Prostate gland (tissue), 2 donors: ENCODE data around the gene SYTL1. TPM values are rescaled to one million over a fixed set of nuclear protein-coding genes. Genes with fewer than 3 reads are reported as not detected.

ENCODE experiments used
- DNase-seq: peaks from one replicate; pipeline ENCODE4 v3.0.0-alpha.2; 2019; ENCODE audit warnings: low spot score
- H3K27ac ChIP-seq, 2 donors: fragments of 200-600 bp; sonication (generic); 2 replicates each; pipeline ENCODE4 v1.5.1; 2017 to 2019
- H3K27me3 ChIP-seq: fragments of 200-600 bp; sonication (generic); replicated peaks from 2 replicates; pipeline ENCODE4 v1.5.1; 2019; ENCODE audit not compliant: insufficient read depth
- H3K36me3 ChIP-seq, 2 donors: fragments of 200-600 bp; sonication (generic); 1 replicate in 1 of 2; 2 replicates in 1 of 2; pipeline versions ENCODE4 v1.5.1 to v1.8.1; 2017 to 2019
- H3K4me1 ChIP-seq: fragments of 200-600 bp; sonication (generic); replicated peaks from 2 replicates; pipeline ENCODE4 v1.5.1; 2019
- H3K4me3 ChIP-seq, 2 donors: fragments of 200-600 bp; sonication (generic); 2 replicates each; pipeline ENCODE4 v1.5.1; 2017 to 2019
- H3K9me3 ChIP-seq: fragments of 200-600 bp; sonication (generic); 2 replicates; pipeline ENCODE4 v1.5.1; 2017
- CTCF ChIP-seq, 4 experiments: fragments of 200-600 bp in 2 of 4; fragments of 450-650 bp in 2 of 4; sonication (generic) in 2 of 4; IDR thresholded peaks; 1 replicate in 3 of 4; 2 replicates in 1 of 4; pipeline ENCODE4 v1.5.1; 2016 to 2019; ENCODE audit warnings: antibody characterized with exemption in 4 of 4, mild to moderate bottlenecking in 2 of 4, moderate library complexity in 2 of 4
- POLR2A ChIP-seq: fragments of 450-650 bp; IDR thresholded peaks from one replicate; pipeline ENCODE4 v1.6.1; 2016; ENCODE audit warnings: antibody characterized with exemption, mild to moderate bottlenecking
- POLR2AphosphoS5 ChIP-seq: sonication (generic); formaldehyde crosslinking; IDR thresholded peaks from one replicate; pipeline ENCODE4 v1.6.1; 2017; ENCODE audit warnings: antibody characterized with exemption
- WGBS: methylation state at CpG from one replicate; pipeline ENCODE4 v1.1.5; 2018; 5-methylcytosine and 5-hydroxymethylcytosine counted together
- intact Hi-C: fragments of 100-400 bp; cut with DNase I; formaldehyde crosslinking; loops from one replicate; pipeline ENCODE4 v1.14.2; 2022
- total RNA-seq, 2 donors: library from RNA; depleted of rRNA; stranded (reverse); fragments of >200 nt; gene quantifications; one replicate each; pipeline ENCODE4 v1.1.0, GENCODE V29; 2016

Gene SYTL1
- total RNA-seq, 2 donors from 2014 or later: 94.7 to 217 TPM

GRCh38 chr1:27351541-27352107 is 9.8 kb downstream of the SYTL1 start:
- H3K27me3 ChIP-seq: no peaks in the 10 kb centered on the region
- H3K27ac ChIP-seq: no peak overlapping the region
- WGBS: 63% methylated on average over 8 of the region's 8 CpGs
- peaks cover 0 to 6% of the 10 kb centered on the region in 2 donors for H3K36me3 ChIP-seq
- no peak for DNase-seq
- intact Hi-C loops: loop anchor here (10.0 kb wide), 1 partner anchor 47 kb away; no protein-coding TSS in a partner anchor
- no peak overlapping the region for H3K4me3 ChIP-seq
- peaks cover 5% of the 10 kb centered on the region for H3K4me1 ChIP-seq
- H3K9me3 ChIP-seq: no peaks in the 10 kb centered on the region
- TF ChIP-seq POLR2A: no peak
- no peak for TF ChIP-seq POLR2AphosphoS5
- TF ChIP-seq CTCF (IDR thresholded peaks at IDR 0.05): no peak

GRCh38 chr1:27353166-27353565 is 11.3 kb downstream of the SYTL1 start:
- H3K36me3 ChIP-seq: peaks cover 0 to 6% of the 10 kb centered on the region in 2 donors
- 88% methylated on average over 11 of the region's 13 CpGs for WGBS

GRCh38 chr1:27353629-27354028 is 11.8 kb downstream of the SYTL1 start:
- no peak for DNase-seq
- no peak for TF ChIP-seq POLR2AphosphoS5
- no peak for TF ChIP-seq CTCF (IDR thresholded peaks at IDR 0.05)
- no peak for TF ChIP-seq POLR2A
- intact Hi-C loops: loop anchor here (10.0 kb wide), 1 partner anchor 49 kb away; no protein-coding TSS in a partner anchor
- Histone ChIP-seq H3K9me3 (no peaks in the 10 kb centered on the region), H3K27me3 (no peaks in the 10 kb centered on the region), H3K4me1 (peaks cover 5% of the 10 kb centered on the region), H3K36me3 (peaks cover 0 to 11% of the 10 kb centered on the region in 2 donors), H3K4me3 (no peak overlapping the region), H3K27ac (no peak overlapping the region)
- WGBS: 72% methylated on average over 3 of the region's 3 CpGs

More at GRCh38 chr1:27353166-27353565, 11.3 kb downstream of the SYTL1 start:
- Histone ChIP-seq H3K4me1 (peaks cover 5% of the 10 kb centered on the region), H3K9me3 (no peaks in the 10 kb centered on the region), H3K27ac (no peak overlapping the region), H3K4me3 (no peak overlapping the region), H3K27me3 (no peaks in the 10 kb centered on the region)
- DNase-seq: no peak
- TF ChIP-seq CTCF (IDR thresholded peaks at IDR 0.05) (no peak), POLR2A (no peak), POLR2AphosphoS5 (no peak)
- intact Hi-C loops: loop anchor here (10.0 kb wide), 1 partner anchor 48 kb away; no protein-coding TSS in a partner anchor

GRCh38 chr1:27355683-27356082 is 13.9 kb downstream of the SYTL1 start:
- intact Hi-C loops: loop anchor here (2.0 to 10.0 kb wide), 2 partner anchors 33 to 51 kb away; no protein-coding TSS in a partner anchor
- H3K9me3 ChIP-seq: no peaks in the 10 kb centered on the region
- H3K36me3 ChIP-seq: peaks cover 0 to 16% of the 10 kb centered on the region in 2 donors
- no peaks in the 10 kb centered on the region for H3K4me1 ChIP-seq
- WGBS: 91% methylated on average over 5 of the region's 5 CpGs
- no peak for DNase-seq
- no peaks in the 10 kb centered on the region for H3K27me3 ChIP-seq
- no peak overlapping the region for H3K4me3 ChIP-seq
- TF ChIP-seq POLR2AphosphoS5 (no peak), CTCF (IDR thresholded peaks at IDR 0.05) (no peak), POLR2A (no peak)
- no peak overlapping the region for H3K27ac ChIP-seq

- Histone ChIP-seq H3K27ac (peak overlapping the region; percentile 82 to 83), H3K36me3 (peaks cover 0 to 16% of the 10 kb centered on the region in 2 donors), H3K4me1 (no peaks in the 10 kb centered on the region), H3K9me3 (no peaks in the 10 kb centered on the region), H3K27me3 (no peaks in the 10 kb centered on the region), H3K4me3 (no peak overlapping the region)
- TF ChIP-seq CTCF (IDR thresholded peaks at IDR 0.05) (no peak), POLR2AphosphoS5 (no peak), POLR2A (no peak)
- WGBS: 88% methylated on average over 13 of the region's 13 CpGs
- intact Hi-C loops: loop anchor here (2.0 to 10.0 kb wide), 2 partner anchors 33 to 51 kb away; no protein-coding TSS in a partner anchor
- DNase-seq: no peak
These were observed 14.4 kb downstream of the SYTL1 start for GRCh38 chr1:27356277-27356618.
